ENCODE results near the gene DIS3. TPM values are rescaled to one million over a fixed set of nuclear protein-coding genes. Genes with fewer than 3 reads are reported as not detected.

Gene DIS3, protein sequence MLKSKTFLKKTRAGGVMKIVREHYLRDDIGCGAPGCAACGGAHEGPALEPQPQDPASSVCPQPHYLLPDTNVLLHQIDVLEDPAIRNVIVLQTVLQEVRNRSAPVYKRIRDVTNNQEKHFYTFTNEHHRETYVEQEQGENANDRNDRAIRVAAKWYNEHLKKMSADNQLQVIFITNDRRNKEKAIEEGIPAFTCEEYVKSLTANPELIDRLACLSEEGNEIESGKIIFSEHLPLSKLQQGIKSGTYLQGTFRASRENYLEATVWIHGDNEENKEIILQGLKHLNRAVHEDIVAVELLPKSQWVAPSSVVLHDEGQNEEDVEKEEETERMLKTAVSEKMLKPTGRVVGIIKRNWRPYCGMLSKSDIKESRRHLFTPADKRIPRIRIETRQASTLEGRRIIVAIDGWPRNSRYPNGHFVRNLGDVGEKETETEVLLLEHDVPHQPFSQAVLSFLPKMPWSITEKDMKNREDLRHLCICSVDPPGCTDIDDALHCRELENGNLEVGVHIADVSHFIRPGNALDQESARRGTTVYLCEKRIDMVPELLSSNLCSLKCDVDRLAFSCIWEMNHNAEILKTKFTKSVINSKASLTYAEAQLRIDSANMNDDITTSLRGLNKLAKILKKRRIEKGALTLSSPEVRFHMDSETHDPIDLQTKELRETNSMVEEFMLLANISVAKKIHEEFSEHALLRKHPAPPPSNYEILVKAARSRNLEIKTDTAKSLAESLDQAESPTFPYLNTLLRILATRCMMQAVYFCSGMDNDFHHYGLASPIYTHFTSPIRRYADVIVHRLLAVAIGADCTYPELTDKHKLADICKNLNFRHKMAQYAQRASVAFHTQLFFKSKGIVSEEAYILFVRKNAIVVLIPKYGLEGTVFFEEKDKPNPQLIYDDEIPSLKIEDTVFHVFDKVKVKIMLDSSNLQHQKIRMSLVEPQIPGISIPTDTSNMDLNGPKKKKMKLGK
- total RNA-seq (ENCODE audit: unreplicated experiment), result 33.1 TPM
- long read RNA-seq, full-length matches to known transcripts, result 4 of 6 reads
- long read RNA-seq, partial matches to known transcripts, result 2 of 6 reads
- long read RNA-seq, other reads (novel, unspliced or antisense), result 0 of 6 reads

DNA sequence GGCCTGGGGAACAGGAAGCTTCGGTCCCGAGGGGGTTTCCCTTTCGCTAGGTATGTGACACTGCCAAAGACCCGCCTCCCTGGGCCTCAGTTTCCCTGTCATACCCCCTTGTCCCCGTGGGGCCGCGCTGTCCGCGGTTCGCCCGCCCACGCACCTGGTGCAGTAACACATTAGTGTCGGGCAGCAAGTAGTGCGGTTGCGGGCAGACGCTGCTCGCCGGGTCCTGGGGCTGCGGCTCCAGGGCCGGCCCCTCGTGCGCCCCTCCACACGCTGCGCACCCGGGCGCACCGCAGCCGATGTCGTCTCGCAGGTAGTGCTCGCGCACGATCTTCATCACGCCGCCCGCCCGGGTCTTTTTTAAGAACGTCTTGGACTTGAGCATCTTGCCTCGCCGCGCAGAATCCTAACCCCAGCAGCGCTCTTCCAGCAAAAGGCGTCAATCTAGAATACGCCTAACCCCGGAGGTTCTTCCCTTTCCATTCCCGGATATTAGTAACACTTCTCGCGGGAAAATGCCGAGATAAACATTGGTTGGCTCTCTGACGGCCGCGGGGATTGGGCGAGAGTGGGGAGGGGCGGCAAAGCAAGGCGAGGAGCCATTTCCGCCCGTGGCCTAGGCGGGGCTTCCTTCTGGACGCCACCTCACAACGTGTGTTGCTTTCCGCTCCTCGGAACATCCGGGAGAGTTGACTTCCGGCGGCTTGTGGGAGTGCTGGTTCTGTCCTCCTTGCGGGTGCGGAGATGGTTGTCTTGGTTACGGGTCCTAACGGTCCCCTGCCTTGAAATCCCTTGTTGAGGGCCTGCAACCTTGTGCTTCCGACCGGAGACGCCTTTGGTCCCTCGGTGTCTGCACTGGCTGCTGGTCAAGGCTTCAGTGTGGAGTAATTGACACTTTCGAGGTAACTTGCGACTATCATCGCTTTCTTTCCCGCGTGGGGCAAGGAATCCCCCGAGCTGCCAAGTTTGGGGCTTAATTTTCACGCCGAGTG lies at the start of gene DIS3, which contains the start of gene PIBF1:
Gene DIS3, minus strand, starts transcription at position 450 of the 989 bp plus-strand sequence. Its CDS starts 68 bp downstream, at position 382.
Gene PIBF1, plus strand, starts transcription at position 683 of the 989 bp plus-strand sequence. CDS start 1,337 bp downstream, outside the sequence.
- Mint-ChIP-seq H3K27me3 (ENCODE audit: unreplicated experiment) (peaks cover 2% of the 10 kb centered on the region), H3K4me3 (ENCODE audit: unreplicated experiment) (peak within 1 kb of the TSS; percentile 99), H3K4me1 (ENCODE audit: low read depth, unreplicated experiment) (peaks cover 14% of the 10 kb centered on the region), H3K36me3 (ENCODE audit: unreplicated experiment) (no peaks in the 10 kb centered on the region), H3K27ac (ENCODE audit: unreplicated experiment) (peak within 1 kb of the TSS; percentile 91), H3K9me3 (ENCODE audit: unreplicated experiment) (peaks cover 7% of the 10 kb centered on the region)
- DNase-seq, result peak; percentile 98
- TF ChIP-seq, protein P1, sequence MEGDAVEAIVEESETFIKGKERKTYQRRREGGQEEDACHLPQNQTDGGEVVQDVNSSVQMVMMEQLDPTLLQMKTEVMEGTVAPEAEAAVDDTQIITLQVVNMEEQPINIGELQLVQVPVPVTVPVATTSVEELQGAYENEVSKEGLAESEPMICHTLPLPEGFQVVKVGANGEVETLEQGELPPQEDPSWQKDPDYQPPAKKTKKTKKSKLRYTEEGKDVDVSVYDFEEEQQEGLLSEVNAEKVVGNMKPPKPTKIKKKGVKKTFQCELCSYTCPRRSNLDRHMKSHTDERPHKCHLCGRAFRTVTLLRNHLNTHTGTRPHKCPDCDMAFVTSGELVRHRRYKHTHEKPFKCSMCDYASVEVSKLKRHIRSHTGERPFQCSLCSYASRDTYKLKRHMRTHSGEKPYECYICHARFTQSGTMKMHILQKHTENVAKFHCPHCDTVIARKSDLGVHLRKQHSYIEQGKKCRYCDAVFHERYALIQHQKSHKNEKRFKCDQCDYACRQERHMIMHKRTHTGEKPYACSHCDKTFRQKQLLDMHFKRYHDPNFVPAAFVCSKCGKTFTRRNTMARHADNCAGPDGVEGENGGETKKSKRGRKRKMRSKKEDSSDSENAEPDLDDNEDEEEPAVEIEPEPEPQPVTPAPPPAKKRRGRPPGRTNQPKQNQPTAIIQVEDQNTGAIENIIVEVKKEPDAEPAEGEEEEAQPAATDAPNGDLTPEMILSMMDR (IDR thresholded peaks at IDR 0.05; ENCODE audit: partially characterized antibody, unreplicated experiment), result no peak

DNA sequence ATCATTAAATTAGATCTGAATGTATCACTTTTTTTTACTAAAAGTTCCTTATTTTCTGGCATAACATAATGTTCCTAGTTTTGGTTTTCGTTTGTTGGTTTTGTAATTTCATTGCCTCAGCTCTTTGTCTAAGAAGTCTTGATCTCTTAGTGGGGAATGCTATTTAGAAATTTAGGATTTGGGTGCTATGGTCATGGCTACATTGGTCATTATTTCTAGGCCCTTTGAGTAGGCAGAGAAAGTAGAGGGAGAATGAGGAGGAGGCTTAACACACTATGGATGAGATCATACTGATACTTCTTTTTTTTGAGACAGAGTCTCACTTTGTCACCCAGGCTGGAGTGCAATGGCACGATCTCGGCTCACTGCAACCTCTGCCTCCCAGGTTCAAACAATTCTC lies 42.0 kb upstream of the DIS3 start:
- H3K27me3 Mint-ChIP-seq (ENCODE audit: unreplicated experiment), result no peaks in the 10 kb centered on the region
- TF ChIP-seq, protein P1 (IDR thresholded peaks at IDR 0.05; ENCODE audit: partially characterized antibody, unreplicated experiment), result no peak
- no peak for DNase-seq
- H3K4me3 Mint-ChIP-seq (ENCODE audit: unreplicated experiment), result no peak overlapping the region
- peaks cover 3% of the 10 kb centered on the region for H3K4me1 Mint-ChIP-seq (ENCODE audit: low read depth, unreplicated experiment)
- H3K36me3 Mint-ChIP-seq (ENCODE audit: unreplicated experiment), result no peaks in the 10 kb centered on the region
- no peaks in the 10 kb centered on the region for H3K9me3 Mint-ChIP-seq (ENCODE audit: unreplicated experiment)
- no peak overlapping the region for H3K27ac Mint-ChIP-seq (ENCODE audit: unreplicated experiment)

DNA sequence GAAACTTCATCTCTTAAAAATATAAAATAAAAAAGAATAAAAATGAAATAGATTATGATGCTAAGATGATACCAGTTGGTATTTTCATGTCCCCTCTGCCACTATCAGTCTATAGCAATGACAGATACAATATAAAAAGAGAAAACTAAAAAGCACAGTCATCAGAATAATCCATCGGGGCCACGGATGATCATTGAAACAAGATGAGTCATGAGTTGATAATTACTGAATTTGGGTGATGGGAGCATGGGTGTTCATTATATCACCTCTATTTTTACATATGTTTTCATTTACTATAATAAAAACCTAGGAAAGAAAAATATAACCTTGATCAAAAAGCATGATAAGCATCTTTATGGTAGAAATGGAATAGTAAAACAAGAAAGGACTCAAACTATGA lies 41.4 kb upstream of the DIS3 start:
- TF ChIP-seq, protein P1 (IDR thresholded peaks at IDR 0.05; ENCODE audit: partially characterized antibody, unreplicated experiment), result no peak
- no peaks in the 10 kb centered on the region for H3K9me3 Mint-ChIP-seq (ENCODE audit: unreplicated experiment)
- H3K4me1 Mint-ChIP-seq (ENCODE audit: low read depth, unreplicated experiment), result peaks cover 3% of the 10 kb centered on the region
- H3K27ac Mint-ChIP-seq (ENCODE audit: unreplicated experiment), result no peak overlapping the region
- DNase-seq, result no peak
- no peak overlapping the region for H3K4me3 Mint-ChIP-seq (ENCODE audit: unreplicated experiment)
- no peaks in the 10 kb centered on the region for H3K27me3 Mint-ChIP-seq (ENCODE audit: unreplicated experiment)
- no peaks in the 10 kb centered on the region for H3K36me3 Mint-ChIP-seq (ENCODE audit: unreplicated experiment)

DNA sequence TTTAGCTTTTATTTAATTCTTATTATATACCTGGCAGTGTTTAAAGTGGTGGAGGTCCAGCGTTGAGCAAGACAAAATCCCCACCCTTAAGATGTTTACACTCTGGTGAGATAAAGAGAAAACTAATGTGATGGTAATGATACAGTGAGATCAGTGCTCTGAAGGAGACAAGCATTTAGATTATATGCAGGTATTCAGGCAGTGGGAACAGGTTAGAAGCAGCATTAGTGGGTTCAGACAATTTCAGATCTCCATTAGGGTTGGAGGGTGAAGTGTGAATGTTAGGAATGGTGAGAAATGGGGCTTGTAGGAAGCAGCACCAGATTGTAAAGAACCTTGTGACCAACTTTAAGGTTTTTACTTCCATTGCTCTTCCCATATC lies 39.2 kb upstream of the DIS3 start:
- TF ChIP-seq, protein P1 (IDR thresholded peaks at IDR 0.05; ENCODE audit: partially characterized antibody, unreplicated experiment), result no peak
- no peak overlapping the region for H3K4me3 Mint-ChIP-seq (ENCODE audit: unreplicated experiment)
- H3K27ac Mint-ChIP-seq (ENCODE audit: unreplicated experiment), result no peak overlapping the region
- no peaks in the 10 kb centered on the region for H3K9me3 Mint-ChIP-seq (ENCODE audit: unreplicated experiment)
- no peaks in the 10 kb centered on the region for H3K36me3 Mint-ChIP-seq (ENCODE audit: unreplicated experiment)
- H3K4me1 Mint-ChIP-seq (ENCODE audit: low read depth, unreplicated experiment), result peaks cover 3% of the 10 kb centered on the region
- H3K27me3 Mint-ChIP-seq (ENCODE audit: unreplicated experiment), result no peaks in the 10 kb centered on the region
- no peak for DNase-seq
